ENCODE measurements around the gene C1orf50.

Gene C1orf50

GRCh38 chr1:42825036-42825851, 58.2 kb downstream of the C1orf50 start:
- H3K4me3 ChIP-seq (ENCODE audit: low read depth, low read length): no peak overlapping the region
- no peak for TF ChIP-seq CTCF (conservative IDR thresholded peaks at IDR 0.05; ENCODE audit: low read depth, low read length)
- no peak for DNase-seq (ENCODE audit: low read depth)

Data from choroid plexus epithelial cell (primary cell).